Activated T-cell treated with anti-CD3 and anti-CD28 coated beads, Interleukin-2, amount 50 U/mL, for 24 hours (primary cell): ENCODE measurements around the gene DEPDC4.
"Not testable (repeated sequence)": the region's sequence is repeated elsewhere in the genome, so short reads cannot be mapped to it uniquely, and the experiment has no call there.

Experiments used
- DNase-seq: peaks from one replicate; pipeline ENCODE4 v3.0.0-alpha.2; 2020
- H3K27ac Mint-ChIP-seq: 2 replicates; pipeline ENCODE4 v1.8.0; 2020; ENCODE audit warnings: mild to moderate bottlenecking, mixed read lengths
- H3K27me3 Mint-ChIP-seq: 2 replicates; pipeline ENCODE4 v1.8.0; 2020; ENCODE audit warnings: mixed read lengths
- H3K36me3 Mint-ChIP-seq: 2 replicates; pipeline ENCODE4 v1.8.0; 2020; ENCODE audit warnings: low read depth, mixed read lengths
- H3K4me1 Mint-ChIP-seq: 2 replicates; pipeline ENCODE4 v1.8.0; 2020; ENCODE audit warnings: low read depth, mixed read lengths
- H3K4me3 Mint-ChIP-seq: 2 replicates; pipeline ENCODE4 v1.8.0; 2020; ENCODE audit warnings: mild to moderate bottlenecking, moderate library complexity, mixed read lengths
- H3K9me3 Mint-ChIP-seq: 2 replicates; pipeline ENCODE4 v1.8.0; 2020; ENCODE audit warnings: mixed read lengths

The DEPDC4 gene

DNA sequence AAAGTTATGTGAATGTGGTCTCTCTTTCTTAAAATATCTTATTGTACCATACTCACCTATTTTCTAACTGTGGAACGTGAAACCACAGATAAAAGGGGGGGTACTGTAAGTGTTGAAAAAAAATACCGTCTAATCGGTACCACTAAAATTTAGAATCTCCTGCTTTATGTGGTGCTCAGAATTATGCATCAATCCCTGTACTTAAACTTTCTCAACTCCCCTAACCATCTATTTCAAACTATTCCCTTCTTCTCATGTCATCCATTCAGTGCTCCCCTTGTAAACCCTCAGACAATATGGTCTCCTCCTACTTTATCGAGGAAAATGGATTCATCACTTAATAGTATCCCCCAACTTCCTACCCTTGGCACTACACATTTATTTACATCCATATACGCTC is 23.7 kb downstream of the DEPDC4 start:
- DNase-seq, result no peak
- Mint-ChIP-seq H3K4me1 (no peaks in the 10 kb centered on the region), H3K36me3 (no peaks in the 10 kb centered on the region), H3K27ac (no peak overlapping the region), H3K9me3 (no peaks in the 10 kb centered on the region), H3K4me3 (no peak overlapping the region), H3K27me3 (no peaks in the 10 kb centered on the region)

DNA sequence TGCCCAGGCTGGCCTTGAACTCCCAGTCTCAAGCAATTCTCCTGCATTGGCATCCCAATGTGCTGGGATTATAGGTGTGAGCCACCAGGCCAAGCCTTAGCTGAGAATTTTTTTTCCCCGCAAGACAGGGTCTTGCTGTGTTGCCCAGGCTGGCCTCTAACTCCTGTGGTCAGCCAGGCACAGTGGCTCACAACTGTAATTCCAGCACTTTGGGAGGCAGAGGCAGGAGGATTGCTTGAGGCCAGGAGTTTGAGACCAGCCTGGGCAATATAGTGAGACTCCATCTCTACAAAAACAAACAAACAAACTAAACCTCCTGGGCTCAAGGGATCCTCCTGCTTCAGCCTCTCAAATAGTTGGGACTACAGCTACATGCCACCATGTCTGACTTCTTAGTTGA is 27.3 kb downstream of the DEPDC4 start:
- no peaks in the 10 kb centered on the region for H3K36me3 Mint-ChIP-seq
- DNase-seq, result no peak
- H3K4me3 Mint-ChIP-seq, result no peak overlapping the region
- H3K9me3 Mint-ChIP-seq, result no peaks in the 10 kb centered on the region
- H3K4me1 Mint-ChIP-seq, result no peaks in the 10 kb centered on the region
- H3K27me3 Mint-ChIP-seq, result no peaks in the 10 kb centered on the region
- H3K27ac Mint-ChIP-seq, result no peak overlapping the region

DNA sequence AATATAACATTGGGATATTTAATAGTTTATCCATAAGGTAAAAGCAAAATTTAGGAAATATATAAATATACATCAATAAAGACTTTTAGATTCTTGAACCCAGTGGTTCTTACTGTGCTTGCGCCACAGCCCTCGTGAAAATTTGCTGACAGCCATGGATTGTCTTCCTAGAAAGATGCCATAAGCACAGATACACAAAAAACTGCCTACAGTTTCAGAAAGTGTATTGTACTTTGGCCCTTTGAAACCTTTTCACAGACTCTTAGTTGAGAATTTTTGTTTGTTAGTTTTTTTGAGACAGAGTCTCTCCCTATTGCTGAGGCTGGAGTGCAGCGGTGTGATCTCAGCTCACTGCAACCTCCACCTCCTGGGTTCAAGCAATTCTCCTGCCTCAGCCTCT is 28.1 kb downstream of the DEPDC4 start:
- H3K4me3 Mint-ChIP-seq, result no peak overlapping the region
- no peak overlapping the region for H3K27ac Mint-ChIP-seq
- H3K36me3 Mint-ChIP-seq, result no peaks in the 10 kb centered on the region
- H3K9me3 Mint-ChIP-seq, result no peaks in the 10 kb centered on the region
- no peaks in the 10 kb centered on the region for H3K27me3 Mint-ChIP-seq
- DNase-seq, result no peak
- H3K4me1 Mint-ChIP-seq, result no peaks in the 10 kb centered on the region

DNA sequence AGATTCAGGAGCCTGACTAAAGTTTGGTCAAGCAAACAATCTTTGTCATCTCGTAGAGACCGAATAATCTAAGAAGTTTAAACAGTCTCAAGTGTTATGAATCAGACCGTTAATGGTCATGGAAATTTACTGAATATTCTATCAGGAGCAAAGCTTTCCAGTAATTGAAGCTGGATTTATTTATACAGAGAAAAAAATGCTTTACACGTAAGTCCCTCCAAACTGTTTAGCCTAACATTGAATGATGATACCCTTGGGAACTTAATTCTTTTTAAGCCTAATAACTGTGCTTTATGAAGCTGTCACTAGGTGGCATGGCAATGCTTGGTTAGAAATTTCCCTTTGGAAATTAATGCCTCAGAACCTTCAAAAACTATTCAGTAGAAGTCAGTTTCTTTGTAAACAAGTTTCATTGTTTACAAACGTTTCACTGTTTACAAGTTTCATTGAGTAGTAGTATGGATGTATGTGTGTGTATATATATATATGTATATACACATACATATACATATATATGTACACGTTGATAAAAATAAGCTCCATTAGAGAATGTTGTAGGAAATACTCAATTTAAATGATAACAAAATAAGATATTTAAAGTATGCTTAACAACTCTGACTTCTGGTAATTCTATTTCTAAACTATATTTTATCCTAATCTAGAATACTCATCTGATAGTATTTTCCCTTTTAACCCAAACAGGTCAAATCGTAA is 32.1 kb downstream of the DEPDC4 start:
- Mint-ChIP-seq H3K4me3 (no peak overlapping the region), H3K4me1 (no peaks in the 10 kb centered on the region)

DNA sequence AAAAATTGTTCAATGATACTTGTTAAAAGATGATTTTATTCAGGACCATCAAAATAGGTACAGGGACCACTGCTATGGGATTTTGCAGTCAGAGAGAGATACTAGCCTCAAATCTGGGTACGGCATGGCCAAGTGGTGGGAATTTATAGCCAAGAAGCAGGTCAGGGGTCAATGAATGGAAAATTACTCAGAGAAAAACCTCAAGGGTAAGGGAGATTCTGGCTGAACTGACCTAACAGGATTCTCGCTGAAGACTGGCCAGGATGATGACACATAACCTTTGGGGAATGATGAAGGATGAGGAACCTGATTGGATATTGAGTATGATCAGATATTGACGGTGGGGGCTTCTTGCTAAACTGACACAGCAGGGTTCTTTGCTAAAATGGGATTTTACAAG is 32.7 kb downstream of the DEPDC4 start:
- no peaks in the 10 kb centered on the region for H3K9me3 Mint-ChIP-seq
- no peak overlapping the region for H3K4me3 Mint-ChIP-seq
- H3K27me3 Mint-ChIP-seq, result no peaks in the 10 kb centered on the region
- H3K4me1 Mint-ChIP-seq, result no peaks in the 10 kb centered on the region
- DNase-seq, result no peak
- H3K27ac Mint-ChIP-seq, result no peak overlapping the region
- H3K36me3 Mint-ChIP-seq, result no peaks in the 10 kb centered on the region

More for the DNA sequence above, 32.1 kb downstream of the DEPDC4 start:
- DNase-seq, result no peak
- H3K27me3 Mint-ChIP-seq, result no peaks in the 10 kb centered on the region
- H3K9me3 Mint-ChIP-seq, result no peaks in the 10 kb centered on the region
- H3K36me3 Mint-ChIP-seq, result no peaks in the 10 kb centered on the region
- H3K27ac Mint-ChIP-seq, result no peak overlapping the region

DNA sequence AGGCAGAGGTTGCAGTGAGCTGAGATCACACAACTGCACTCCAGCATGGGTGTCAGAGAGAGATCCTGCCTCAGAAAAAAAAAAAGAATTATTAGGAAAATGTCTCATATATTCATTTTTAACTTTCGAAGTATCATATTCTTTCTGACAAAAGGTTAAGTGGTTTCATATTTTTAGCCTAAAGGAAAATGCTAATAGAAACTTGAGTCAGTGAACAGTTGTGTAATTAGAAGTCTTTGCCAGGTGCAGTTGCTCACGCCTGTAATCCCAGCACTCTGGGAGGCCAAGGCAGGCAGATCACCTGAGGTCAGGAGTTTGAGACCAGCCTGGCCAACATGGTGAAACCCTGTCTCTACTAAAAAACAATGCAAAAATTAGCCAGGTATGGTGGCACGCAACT is 35.0 kb downstream of the DEPDC4 start:
- H3K27me3 Mint-ChIP-seq, H3K27ac Mint-ChIP-seq, H3K4me3 Mint-ChIP-seq, DNase-seq, H3K36me3 Mint-ChIP-seq, H3K4me1 Mint-ChIP-seq, H3K9me3 Mint-ChIP-seq: not testable (repeated sequence)

DNA sequence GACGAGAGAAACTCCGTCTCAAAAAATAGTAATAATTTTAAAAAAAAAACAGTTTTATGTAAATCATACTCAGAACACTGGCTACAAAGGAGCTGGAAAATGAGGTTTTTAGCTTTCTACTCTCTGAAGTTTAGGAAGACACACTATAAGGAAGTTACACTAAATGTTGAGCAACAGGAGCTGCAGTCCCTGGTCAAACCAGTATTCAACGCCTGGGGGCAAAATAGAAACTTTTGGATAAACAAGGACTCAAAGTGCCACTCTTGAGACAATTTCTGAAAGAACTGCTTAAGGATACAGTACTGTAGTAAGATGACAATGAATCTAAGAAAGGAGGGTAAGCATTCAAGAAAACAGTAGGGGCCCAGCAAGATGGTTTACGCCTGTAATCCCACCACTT is 37.0 kb downstream of the DEPDC4 start:
- H3K4me3 Mint-ChIP-seq, result no peak overlapping the region
- no peaks in the 10 kb centered on the region for H3K4me1 Mint-ChIP-seq
- H3K27ac Mint-ChIP-seq, result no peak overlapping the region
- no peaks in the 10 kb centered on the region for H3K9me3 Mint-ChIP-seq
- H3K27me3 Mint-ChIP-seq, result no peaks in the 10 kb centered on the region
- DNase-seq, result no peak
- H3K36me3 Mint-ChIP-seq, result peaks cover 17% of the 10 kb centered on the region

DNA sequence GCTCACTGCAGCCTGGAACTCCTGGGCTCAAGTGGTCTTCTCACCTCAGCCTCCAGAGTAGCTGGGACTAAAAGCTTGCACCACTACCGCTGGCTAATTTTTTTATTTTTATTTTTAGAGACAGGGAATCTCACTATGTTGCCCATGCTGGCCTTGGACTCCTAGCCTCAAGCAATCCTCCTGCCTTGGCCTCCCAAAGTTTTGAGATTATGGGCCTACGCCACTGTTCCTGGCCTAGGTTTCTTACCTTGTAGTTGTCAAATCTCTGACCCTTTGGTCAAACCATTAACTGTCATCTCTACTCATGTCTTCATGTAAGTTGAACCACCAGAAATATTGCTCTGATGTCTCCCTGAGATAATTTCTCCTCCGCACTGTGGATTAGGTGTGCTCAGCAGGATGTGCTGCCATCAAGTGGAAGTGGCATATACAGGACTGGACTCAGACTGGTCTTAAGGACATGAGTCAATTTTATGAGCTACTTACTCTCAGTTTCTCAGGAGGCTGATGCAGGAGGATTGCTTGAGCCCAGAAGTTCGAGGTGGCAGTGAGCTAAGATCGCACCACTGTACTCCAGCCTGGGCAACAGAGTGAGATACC is 37.7 kb downstream of the DEPDC4 start:
- DNase-seq, result no peak

DNA sequence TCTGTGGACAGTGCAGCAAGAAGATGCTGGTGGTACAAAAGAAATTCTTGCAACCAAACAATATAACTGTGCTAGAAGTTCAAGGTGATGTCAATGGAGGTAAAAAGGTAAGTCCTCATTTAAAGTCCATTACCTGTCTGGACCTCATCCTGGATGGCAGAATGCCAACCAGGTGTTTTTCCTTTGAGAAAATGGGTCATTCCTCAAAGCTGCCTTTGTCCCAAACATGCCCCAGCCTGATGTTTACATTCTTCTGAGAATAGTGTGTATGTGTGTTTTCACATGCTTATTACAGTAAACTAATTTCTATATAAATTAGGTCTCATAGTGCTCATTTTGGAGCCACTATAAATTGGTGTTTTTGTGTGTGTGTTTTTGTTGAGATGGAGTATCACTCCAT is 41.4 kb downstream of the DEPDC4 start:
- no peak overlapping the region for H3K27ac Mint-ChIP-seq
- H3K4me3 Mint-ChIP-seq, result no peak overlapping the region
- peaks cover 50% of the 10 kb centered on the region for H3K36me3 Mint-ChIP-seq
- no peaks in the 10 kb centered on the region for H3K9me3 Mint-ChIP-seq
- H3K4me1 Mint-ChIP-seq, result no peaks in the 10 kb centered on the region
- DNase-seq, result no peak
- no peaks in the 10 kb centered on the region for H3K27me3 Mint-ChIP-seq

More for the DNA sequence above, 37.7 kb downstream of the DEPDC4 start:
- no peak overlapping the region for H3K4me3 Mint-ChIP-seq
- no peaks in the 10 kb centered on the region for H3K9me3 Mint-ChIP-seq
- no peak overlapping the region for H3K27ac Mint-ChIP-seq
- peaks cover 25% of the 10 kb centered on the region for H3K36me3 Mint-ChIP-seq
- H3K27me3 Mint-ChIP-seq, result no peaks in the 10 kb centered on the region
- no peaks in the 10 kb centered on the region for H3K4me1 Mint-ChIP-seq

DNA sequence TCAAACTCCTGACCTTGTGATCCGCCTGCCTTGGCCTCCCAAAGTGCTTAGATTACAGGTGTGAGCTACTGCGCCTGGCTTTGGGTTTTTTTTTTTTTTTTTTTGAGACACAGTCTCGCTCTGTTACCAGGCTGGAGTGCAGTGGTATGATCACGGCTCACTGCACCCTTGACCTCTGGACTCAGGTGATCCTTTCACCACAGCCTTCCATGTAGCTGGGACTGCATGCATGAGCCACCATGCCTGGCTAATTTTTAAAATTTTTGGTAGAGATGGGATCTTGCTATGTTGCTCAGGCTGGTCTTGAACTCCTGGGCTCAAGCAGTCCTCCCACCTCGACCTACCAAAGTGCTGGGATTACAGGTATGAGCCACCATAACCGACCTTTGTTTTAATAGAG is 44.7 kb downstream of the DEPDC4 start:
- DNase-seq, H3K27ac Mint-ChIP-seq, H3K27me3 Mint-ChIP-seq, H3K4me1 Mint-ChIP-seq, H3K4me3 Mint-ChIP-seq, H3K9me3 Mint-ChIP-seq: not testable (repeated sequence)
- H3K36me3 Mint-ChIP-seq, result peaks cover 79% of the 10 kb centered on the region

DNA sequence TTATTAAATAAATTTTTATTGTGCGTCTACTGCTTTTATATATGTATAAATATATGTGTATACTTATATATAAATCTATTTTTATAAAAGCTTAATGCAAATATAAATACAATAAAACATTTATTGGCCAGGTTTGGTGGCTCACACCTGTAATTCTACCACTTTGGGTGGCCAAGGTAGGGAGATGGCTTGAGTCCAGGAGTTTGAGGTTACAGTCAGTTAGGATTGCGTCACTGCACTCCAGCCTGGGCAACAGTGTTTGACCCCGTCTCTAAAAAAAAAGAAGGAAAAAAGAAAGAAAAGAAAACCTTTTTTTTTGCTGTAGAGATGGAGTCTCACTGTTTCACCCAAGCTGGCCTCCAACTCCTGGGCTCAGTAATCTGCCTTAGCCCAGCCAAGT is 45.4 kb downstream of the DEPDC4 start:
- Mint-ChIP-seq H3K9me3 (no peaks in the 10 kb centered on the region), H3K27ac (no peak overlapping the region), H3K36me3 (peaks cover 82% of the 10 kb centered on the region), H3K27me3 (no peaks in the 10 kb centered on the region), H3K4me3 (no peak overlapping the region), H3K4me1 (no peaks in the 10 kb centered on the region)
- no peak for DNase-seq

DNA sequence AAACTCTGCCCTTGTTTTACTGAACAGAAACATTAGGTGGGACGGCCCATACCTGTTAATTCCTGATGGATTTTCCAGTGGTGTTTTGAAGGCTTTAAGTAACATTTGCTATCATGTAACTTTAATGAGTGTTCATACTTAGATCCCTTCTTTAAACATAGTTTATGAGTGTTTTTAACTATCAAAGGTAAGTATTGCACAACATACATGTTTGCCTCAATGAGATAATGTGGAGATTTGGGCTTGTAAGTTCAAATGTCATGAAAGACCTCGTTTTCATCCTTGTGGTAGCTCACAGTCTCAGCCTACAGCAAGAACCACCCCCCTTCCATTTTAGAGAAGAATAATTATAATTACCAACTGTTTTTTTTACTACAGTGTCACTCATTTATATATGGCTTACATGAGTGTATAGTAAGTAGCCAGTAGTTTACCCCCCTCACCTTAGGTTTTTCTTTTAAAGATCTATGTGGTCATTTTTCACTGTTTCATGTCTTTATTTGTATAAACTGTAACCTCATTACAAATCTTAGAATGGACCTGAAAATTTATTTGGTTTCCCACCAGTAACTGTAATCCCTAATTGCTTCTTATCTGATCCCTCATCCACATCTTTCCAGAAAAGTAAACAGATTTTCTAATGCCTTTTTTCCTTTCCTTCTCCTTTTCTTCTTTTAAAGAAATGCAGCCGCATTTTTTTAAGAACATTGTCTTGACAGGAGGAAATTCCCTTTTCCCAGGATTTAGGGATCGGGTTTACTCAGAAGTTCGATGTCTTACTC is 47.4 kb downstream of the DEPDC4 start:
- no peak for DNase-seq
- H3K36me3 Mint-ChIP-seq, result peaks cover 79% of the 10 kb centered on the region
- H3K4me3 Mint-ChIP-seq, result no peak overlapping the region
- peak overlapping the region; percentile 3 for H3K27ac Mint-ChIP-seq
- H3K9me3 Mint-ChIP-seq, result no peaks in the 10 kb centered on the region
- peaks cover 3% of the 10 kb centered on the region for H3K4me1 Mint-ChIP-seq
- no peaks in the 10 kb centered on the region for H3K27me3 Mint-ChIP-seq

DNA sequence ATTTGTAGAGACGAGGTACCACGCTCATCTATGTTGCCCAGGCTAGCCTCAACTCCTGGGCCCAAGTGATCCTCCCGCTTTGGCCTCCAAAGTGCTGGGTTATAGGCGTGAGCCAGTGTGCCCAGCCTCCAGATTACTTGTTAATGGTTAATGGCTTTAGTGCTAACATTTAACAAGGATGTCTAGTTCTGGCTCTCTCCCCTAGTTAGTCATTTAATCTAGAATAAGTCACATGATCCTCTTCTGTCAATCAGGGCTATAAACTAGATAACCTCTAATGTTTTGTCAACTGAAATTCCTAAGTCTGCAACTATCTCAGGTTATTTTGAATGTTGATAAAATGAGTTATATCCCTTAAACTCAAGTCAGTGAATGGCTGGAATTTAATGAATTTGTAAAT is 50.5 kb downstream of the DEPDC4 start:
- Mint-ChIP-seq H3K27ac (no peak overlapping the region), H3K27me3 (no peaks in the 10 kb centered on the region), H3K36me3 (peaks cover 83% of the 10 kb centered on the region), H3K4me1 (peaks cover 3% of the 10 kb centered on the region), H3K4me3 (no peak overlapping the region), H3K9me3 (no peaks in the 10 kb centered on the region)
- no peak for DNase-seq

DNA sequence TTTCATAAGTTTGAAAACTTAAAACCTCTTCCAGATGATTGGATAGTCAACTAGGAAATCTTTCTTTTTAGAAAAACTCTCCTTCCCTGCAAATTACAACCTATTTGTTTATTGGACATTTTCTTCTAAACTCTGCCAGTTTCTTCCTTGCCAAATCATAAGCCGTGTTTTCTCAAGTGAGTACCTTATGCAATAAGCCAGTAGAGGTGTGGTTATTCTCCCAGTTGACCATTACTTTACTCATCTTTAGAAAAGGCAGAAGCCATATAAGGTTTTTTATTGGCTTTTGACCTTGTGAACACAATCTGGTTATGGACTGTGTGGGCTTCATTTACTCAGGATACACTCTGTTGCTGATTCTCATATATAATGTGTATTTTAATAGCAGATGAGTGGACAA is 51.7 kb downstream of the DEPDC4 start:
- Mint-ChIP-seq H3K27me3 (no peaks in the 10 kb centered on the region), H3K4me3 (no peak overlapping the region), H3K36me3 (peaks cover 81% of the 10 kb centered on the region), H3K27ac (peak overlapping the region; percentile 28), H3K9me3 (no peaks in the 10 kb centered on the region), H3K4me1 (peaks cover 3% of the 10 kb centered on the region)
- no peak for DNase-seq

DNA sequence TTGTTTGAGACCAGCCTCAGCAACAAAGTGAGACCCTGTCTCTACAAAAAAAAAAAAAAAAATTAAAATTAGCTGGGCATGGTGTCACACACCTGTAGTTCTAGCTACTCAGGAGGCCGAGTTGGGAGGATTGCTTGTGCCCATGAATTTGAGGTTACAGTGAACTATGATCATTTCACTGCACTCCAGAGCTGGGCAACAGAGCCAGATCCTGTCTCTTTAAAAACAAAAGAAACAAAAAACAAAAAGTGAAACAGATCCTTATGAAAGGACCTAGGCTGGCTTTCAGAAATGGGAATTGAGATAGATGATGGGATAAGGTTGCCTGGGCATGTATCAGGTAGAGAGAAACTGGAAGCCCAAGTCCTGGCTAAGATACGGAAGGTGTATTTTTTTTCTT is 52.4 kb downstream of the DEPDC4 start:
- peaks cover 3% of the 10 kb centered on the region for H3K4me1 Mint-ChIP-seq
- no peak for DNase-seq
- H3K9me3 Mint-ChIP-seq, result no peaks in the 10 kb centered on the region
- no peaks in the 10 kb centered on the region for H3K27me3 Mint-ChIP-seq
- no peak overlapping the region for H3K27ac Mint-ChIP-seq
- H3K4me3 Mint-ChIP-seq, result no peak overlapping the region
- H3K36me3 Mint-ChIP-seq, result peaks cover 81% of the 10 kb centered on the region
